ENCODE results near the gene RLBP1. TPM values are rescaled to one million over a fixed set of nuclear protein-coding genes. Genes with fewer than 3 reads are reported as not detected.

RLBP1 gene
- polyA plus RNA-seq, 3 donors, result not detected

- DNase-seq, result peak; percentile 56
These were observed 14.5 kb downstream of the RLBP1 start for GRCh38 chr15:89206908-89207331.

GRCh38 chr15:89205991-89206585 lies 15.3 kb downstream of the RLBP1 start:
- no peak for DNase-seq

DNA sequence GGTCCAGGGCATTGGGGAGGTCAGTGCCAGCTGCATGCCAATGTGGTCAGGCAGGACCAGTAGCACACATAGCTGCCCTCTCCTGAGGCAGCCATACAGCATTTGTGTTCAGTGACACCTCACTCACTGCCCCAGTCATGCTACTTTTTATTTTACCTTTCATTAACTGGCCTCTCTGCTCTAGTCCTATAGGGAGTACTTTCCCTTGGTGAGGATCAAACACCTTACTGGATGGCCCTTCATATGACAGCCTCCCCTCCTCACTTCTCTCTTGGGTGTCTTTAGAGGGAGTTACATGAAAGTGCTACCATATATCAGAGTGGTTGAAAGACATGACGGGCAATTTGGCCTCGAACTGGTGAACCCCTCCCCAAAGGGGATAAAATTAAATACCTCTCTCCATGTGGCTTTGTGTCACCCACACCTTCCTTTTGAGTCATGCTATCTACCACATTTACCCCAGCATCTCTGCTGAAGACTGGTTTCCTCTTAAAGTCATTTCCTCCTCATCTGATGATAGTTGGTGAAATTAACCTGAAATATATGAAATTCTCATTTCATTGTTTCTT lies 17.6 kb downstream of the RLBP1 start:
- no peak for DNase-seq

DNA sequence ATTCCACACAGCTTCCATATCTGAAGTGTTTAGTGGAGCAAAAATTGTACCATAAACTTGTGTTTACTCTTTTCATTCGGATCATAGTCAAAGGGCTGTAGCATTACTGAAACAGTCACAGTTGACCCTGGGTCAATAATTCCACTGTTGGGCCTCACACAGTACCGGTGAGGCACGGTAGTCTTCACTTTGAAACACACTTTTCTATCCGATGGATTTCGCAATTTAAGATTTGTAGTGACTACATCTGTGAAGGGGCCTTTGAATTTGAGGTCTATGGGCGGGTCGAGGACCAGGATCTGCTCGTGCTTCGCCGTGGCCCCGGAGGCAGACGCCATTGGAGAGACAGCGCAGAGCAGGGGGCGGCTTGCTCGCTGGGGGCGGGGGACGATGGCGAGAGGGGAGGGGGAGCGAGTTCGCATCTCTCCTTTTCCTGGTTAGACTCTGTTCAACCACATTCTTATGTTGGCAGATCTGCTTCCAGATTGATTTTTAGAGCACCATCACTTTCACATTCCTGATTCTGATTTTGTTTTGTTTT lies 19.8 kb downstream of the RLBP1 start:
- DNase-seq, result no peak

DNA sequence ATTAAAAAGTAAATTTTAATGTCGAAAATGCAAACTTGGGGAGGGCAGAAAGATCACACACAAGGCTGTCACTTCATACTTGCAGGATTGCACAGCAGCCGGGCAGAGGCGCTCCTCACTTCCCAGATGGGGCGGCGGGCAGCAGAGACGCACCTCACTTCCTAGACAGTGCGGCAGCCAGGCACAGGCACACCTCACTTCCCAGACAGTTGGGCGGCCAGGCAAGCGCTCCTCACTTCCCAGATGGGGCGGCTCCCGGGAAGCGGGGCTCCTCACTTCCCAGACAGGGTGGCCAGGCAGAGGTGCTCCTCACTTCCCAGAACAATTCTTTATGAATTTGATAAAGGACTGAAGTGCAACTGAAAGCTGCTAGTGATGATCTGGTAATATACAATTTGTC lies 21.2 kb downstream of the RLBP1 start:
- no peak for DNase-seq

- no peak for DNase-seq
These were observed 21.6 kb downstream of the RLBP1 start for GRCh38 chr15:89199746-89200145.

- DNase-seq, result no peak
These were observed 22.4 kb downstream of the RLBP1 start for GRCh38 chr15:89198934-89199333.

- DNase-seq, result no peak
These were observed 23.2 kb downstream of the RLBP1 start for GRCh38 chr15:89198196-89198595.

DNA sequence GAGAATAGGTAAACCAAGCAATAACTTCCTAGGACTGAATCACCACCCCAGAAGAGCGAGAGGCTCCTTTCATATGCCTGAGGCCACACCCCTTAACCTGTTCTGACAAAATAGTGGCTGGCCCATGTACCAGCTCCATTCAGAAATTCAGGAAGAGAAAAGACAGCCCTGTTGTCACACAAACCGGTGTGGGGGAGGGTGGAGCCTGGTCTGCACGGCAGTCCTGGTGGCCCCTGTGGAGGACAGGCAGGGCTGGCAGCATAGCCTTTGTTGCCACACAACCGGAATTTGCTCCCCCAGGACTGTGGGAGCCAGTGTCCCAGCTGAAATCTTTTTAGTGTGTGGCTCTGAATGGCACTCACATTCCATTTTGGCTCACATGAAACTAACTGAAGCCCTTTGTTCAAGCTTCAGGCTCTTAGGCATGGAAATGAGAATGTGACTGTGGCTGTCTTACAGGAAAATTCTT lies 23.8 kb downstream of the RLBP1 start:
- peak; percentile 11 for DNase-seq

- no peak for DNase-seq
These were observed 24.4 kb downstream of the RLBP1 start for GRCh38 chr15:89196994-89197393.

GRCh38 chr15:89196241-89196640 lies 25.1 kb downstream of the RLBP1 start:
- DNase-seq, result no peak

GRCh38 chr15:89195836-89196235 lies 25.5 kb downstream of the RLBP1 start:
- DNase-seq, result no peak

GRCh38 chr15:89194608-89195007 lies 26.8 kb downstream of the RLBP1 start:
- DNase-seq, result no peak

DNA sequence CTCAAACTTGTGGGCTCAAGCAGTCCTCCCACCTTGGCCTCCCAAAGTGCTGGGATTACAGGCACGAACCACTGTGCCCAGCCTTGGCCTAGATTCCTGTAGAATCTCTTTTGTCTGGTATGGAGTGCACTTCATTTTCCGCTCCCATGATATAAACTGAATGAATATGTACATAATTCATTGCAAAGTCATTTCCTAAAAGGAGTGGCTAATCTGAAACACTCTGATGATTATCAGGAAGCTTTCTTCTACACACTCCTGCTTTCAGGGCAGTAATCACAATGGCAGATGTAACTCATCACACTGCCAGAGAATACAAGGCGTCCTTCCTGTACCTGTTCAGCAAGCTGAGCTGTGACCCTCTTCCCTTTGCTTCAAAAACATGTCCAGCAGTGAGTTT lies 28.6 kb downstream of the RLBP1 start:
- DNase-seq, result no peak

- no peak for DNase-seq
These were observed 29.2 kb downstream of the RLBP1 start for GRCh38 chr15:89192136-89192535.

DNA sequence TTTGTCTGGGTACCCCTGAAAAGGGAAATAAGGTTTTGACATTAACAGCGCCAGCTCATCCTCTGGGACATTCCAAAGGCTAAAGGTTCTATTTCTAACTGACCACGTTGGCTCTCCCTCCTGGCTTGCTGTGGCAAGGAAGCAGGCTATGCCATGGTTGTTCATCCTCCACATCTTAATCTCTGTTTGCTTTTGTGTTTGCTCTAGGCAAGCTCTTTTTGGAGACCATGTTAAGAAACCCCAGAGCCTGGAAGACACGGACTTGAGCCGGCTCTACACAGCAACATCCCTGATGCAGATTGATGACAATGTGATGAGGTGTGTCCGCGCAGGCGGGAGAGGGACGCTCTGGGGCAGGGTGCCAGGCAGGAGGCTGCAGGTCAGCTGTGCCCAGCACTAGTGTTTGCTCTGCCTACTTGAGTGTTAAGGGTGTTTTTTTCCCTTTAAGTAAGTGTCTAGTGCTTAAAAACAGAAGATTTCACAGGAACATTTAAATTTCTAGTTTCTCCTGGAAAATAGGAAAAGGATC lies 33.3 kb downstream of the RLBP1 start:
- no peak for DNase-seq

DNA sequence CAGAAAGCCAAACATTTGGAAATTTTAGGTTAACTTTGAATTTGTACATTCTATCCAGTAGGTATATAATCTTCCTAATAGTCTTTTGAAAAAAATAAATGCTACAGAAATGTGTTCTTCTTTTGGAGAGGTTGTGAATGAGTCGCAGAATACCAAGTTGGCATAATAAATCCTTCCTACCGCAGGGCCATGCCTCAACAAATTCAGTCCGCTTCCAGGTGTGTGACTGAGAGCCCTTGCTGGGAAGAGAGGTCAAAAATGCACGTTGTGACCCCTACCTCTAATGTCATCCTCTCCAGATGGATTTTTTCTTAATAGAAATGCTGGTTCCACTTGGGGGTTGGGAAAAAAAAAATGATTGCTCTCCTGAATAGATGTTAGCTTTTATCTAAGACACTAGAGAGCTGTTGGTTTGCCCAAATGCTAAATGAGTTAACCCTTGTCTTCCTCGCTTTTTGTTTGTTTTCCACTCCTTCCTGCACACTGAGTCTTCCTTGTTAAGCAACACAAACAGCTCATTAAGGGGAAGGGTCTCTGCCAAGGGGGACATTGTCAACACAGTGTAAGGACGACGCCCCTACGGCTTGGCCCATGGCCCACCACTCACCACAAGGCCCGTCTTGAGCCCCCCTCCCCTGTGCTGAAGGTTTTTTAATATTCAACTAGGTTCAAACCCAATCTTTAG lies 33.9 kb downstream of the RLBP1 start:
- DNase-seq, result no peak

GRCh38 chr15:89186803-89187202 lies 34.6 kb downstream of the RLBP1 start:
- DNase-seq, result no peak

DNA sequence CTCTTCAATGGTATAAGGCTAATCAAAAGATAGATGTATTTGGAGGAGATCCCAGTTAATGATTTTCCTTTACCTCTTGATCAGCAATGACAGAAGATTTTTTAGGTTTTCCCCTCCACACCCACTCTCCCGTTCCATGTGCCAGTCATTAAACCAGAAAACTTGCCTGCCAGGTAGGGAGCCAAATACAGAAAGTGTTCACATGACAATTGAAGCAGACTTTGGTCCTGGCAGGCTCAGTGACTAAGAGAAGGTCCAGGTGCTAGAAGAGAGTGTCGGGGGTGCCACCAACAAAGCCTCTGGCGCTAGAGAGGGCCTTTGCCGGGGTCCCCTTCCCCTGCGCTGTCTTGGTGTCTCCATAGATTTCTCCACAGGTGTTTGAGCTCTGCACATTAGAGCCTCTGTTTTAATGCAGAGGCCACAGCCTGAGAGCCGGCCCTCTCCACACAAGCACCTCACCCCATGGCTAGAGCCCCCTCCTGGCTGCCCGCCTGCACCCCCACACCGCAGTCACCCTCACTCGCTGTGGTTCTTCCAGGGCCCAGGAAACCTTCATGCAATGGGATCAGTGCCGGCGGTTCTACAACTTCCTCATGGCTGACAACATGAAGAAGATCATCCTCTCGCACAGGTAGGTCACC lies 36.4 kb downstream of the RLBP1 start:
- DNase-seq, result no peak

GRCh38 chr15:89184357-89184756 lies 37.0 kb downstream of the RLBP1 start:
- DNase-seq, result no peak

GRCh38 chr15:89179966-89180875 lies 41.2 kb downstream of the RLBP1 start:
- no peak for DNase-seq
